Lower lobe of right lung (tissue), 2 donors: ENCODE data around the gene PCDHGB2. TPM values are rescaled to one million over a fixed set of nuclear protein-coding genes. Genes with fewer than 3 reads are reported as not detected.
A peak's percentile ranks its signal among the peaks of the same experiment; 100 is the strongest.
"Not testable (repeated sequence)": the region's sequence is repeated elsewhere in the genome, so short reads cannot be mapped to it uniquely, and the experiment has no call there.

Source experiments
- ATAC-seq, 2 donors: fragments of 200-7000 bp; cut with Tn5 transposase; one replicate each; pipeline ENCODE4 v1.9.1; 2020 to 2022; ENCODE audit warnings: mild to moderate bottlenecking in 2 of 2, moderate library complexity in 2 of 2
- DNase-seq: peaks from one replicate; pipeline ENCODE4 v3.0.0-alpha.2; 2020
- H3K27ac ChIP-seq: fragments of 200-600 bp; one replicate; pipeline ENCODE4 v1.8.0; 2022
- H3K27me3 ChIP-seq: fragments of 200-600 bp; one replicate; pipeline ENCODE4 v1.8.0; 2022; ENCODE audit warnings: low read depth
- H3K36me3 ChIP-seq: fragments of 200-600 bp; one replicate; pipeline ENCODE4 v1.8.0; 2022; ENCODE audit warnings: mild to moderate bottlenecking
- H3K4me1 ChIP-seq: fragments of 200-600 bp; one replicate; pipeline ENCODE4 v1.8.0; 2022
- H3K4me3 ChIP-seq: fragments of 200-600 bp; one replicate; pipeline ENCODE4 v1.8.0; 2022; ENCODE audit warnings: mild to moderate bottlenecking
- H3K9me3 ChIP-seq: fragments of 200-600 bp; one replicate; pipeline ENCODE4 v1.8.0; 2022
- intact Hi-C: fragments of 100-400 bp; cut with DNase I; formaldehyde crosslinking; loops from one replicate; pipeline ENCODE4 v1.11.0; 2022
- total RNA-seq: library from RNA; stranded (reverse); fragmentation: NEBNext Ultra II Directional; extraction: Animal tissue kit (Norgen Biotek cat#: 25700); gene quantifications from one replicate; pipeline ENCODE4 v1.2.1, GENCODE V29; 2021
- TF ChIP-seq, protein P1 (sequence below): fragments of 200-600 bp; IDR thresholded peaks from one replicate; pipeline ENCODE4 v1.8.0; 2022; ENCODE audit warnings: antibody characterized with exemption, mild to moderate bottlenecking
- donor health status: DM: no; HTN: yes; CAD: no; lungs with severe emphysema.

The PCDHGB2 gene
- total RNA-seq, 1 donor from 2014 or later: 3.7 TPM

DNA sequence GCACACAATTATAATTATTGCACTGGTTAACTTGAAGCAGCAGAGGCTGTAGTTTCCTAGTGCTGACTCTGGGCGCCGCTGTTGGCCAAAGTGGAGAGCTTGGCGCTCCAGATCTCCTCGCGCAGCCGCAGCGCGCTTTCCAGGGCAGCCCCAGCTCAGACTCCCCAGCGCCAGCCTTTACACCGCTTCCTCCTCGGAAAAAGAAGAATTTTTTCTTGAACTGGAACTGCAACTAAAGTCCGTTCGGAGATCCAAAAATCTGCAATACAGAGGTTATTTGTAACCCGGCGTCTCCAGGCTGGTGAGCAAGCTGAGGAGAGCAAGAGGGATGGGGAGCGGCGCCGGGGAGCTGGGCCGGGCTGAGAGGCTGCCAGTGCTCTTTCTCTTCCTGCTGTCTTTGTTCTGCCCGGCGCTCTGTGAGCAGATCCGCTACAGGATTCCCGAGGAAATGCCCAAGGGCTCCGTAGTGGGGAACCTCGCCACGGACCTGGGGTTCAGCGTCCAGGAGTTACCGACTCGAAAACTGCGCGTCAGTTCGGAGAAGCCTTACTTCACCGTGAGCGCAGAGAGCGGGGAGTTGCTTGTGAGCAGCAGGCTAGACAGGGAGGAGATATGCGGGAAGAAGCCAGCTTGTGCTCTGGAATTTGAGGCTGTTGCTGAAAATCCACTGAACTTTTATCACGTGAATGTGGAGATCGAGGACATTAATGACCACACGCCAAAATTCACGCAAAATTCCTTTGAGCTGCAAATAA, 27.9 kb downstream of the PCDHGB2 start, which contains the start of gene PCDHGB4:
Gene PCDHGB4 (plus strand): TSS at position 142 of the 755 bp plus-strand sequence. CDS start 187 bp downstream, at position 329.
- H3K4me1 ChIP-seq, H3K36me3 ChIP-seq, DNase-seq, intact Hi-C loops, H3K27ac ChIP-seq: not testable (repeated sequence)
- peak within 1 kb of the TSS; percentile 26 for H3K4me3 ChIP-seq
- ATAC-seq: peak; percentile 78 to 93
- TF ChIP-seq, protein P1, sequence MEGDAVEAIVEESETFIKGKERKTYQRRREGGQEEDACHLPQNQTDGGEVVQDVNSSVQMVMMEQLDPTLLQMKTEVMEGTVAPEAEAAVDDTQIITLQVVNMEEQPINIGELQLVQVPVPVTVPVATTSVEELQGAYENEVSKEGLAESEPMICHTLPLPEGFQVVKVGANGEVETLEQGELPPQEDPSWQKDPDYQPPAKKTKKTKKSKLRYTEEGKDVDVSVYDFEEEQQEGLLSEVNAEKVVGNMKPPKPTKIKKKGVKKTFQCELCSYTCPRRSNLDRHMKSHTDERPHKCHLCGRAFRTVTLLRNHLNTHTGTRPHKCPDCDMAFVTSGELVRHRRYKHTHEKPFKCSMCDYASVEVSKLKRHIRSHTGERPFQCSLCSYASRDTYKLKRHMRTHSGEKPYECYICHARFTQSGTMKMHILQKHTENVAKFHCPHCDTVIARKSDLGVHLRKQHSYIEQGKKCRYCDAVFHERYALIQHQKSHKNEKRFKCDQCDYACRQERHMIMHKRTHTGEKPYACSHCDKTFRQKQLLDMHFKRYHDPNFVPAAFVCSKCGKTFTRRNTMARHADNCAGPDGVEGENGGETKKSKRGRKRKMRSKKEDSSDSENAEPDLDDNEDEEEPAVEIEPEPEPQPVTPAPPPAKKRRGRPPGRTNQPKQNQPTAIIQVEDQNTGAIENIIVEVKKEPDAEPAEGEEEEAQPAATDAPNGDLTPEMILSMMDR: peak; percentile 37
- H3K9me3 ChIP-seq: peaks cover 84% of the 10 kb centered on the region
- H3K27me3 ChIP-seq: peaks cover 21% of the 10 kb centered on the region

DNA sequence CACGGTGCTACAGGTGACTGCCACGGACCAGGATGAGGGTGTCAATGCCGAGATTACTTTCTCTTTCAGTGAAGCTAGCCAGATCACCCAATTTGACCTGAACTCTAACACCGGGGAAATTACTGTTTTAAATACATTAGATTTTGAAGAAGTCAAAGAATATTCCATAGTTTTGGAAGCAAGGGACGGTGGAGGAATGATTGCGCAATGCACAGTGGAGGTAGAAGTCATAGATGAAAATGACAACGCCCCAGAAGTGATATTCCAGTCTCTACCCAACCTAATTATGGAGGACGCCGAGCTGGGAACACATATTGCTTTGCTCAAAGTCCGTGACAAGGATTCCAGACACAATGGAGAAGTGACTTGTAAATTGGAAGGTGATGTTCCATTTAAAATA, 28.9 kb downstream of the PCDHGB2 start:
- ATAC-seq (no peak), DNase-seq (no peak)
- H3K4me3 ChIP-seq: no peak overlapping the region
- H3K9me3 ChIP-seq: peaks cover 84% of the 10 kb centered on the region
- H3K27ac ChIP-seq: no peak overlapping the region
- H3K36me3 ChIP-seq: no peaks in the 10 kb centered on the region
- no peaks in the 10 kb centered on the region for H3K4me1 ChIP-seq
- intact Hi-C loops: no loop called here
- TF ChIP-seq, protein P1: no peak
- H3K27me3 ChIP-seq: peaks cover 23% of the 10 kb centered on the region

DNA sequence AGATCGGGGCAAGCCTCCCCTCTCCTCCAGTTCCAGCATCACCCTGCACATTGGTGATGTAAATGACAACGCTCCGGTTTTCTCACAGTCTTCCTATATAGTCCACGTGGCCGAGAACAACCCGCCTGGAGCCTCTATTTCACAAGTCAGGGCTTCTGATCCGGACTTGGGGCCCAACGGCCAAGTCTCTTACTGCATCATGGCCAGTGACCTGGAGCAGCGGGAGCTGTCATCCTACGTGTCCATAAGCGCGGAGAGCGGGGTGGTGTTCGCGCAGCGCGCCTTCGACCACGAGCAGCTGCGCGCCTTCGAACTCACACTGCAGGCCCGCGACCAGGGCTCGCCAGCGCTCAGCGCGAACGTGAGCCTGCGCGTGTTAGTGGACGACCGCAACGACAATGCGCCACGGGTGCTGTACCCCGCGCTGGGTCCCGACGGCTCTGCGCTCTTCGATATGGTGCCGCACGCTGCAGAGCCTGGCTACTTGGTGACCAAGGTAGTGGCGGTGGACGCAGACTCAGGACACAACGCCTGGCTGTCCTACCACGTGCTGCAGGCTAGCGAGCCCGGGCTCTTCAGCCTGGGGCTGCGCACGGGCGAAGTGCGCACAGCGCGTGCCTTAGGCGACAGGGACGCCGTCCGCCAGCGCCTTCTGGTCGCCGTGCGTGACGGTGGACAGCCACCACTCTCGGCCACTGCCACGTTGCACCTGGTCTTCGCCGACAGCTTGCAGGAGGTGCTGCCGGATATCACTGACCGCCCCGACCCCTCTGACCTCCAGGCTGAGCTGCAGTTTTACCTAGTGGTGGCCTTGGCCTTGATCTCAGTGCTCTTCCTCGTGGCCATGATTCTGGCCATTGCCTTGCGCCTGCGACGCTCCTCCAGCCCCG, 29.6 kb downstream of the PCDHGB2 start:
- no peak overlapping the region for H3K4me3 ChIP-seq
- DNase-seq: no peak

DNA sequence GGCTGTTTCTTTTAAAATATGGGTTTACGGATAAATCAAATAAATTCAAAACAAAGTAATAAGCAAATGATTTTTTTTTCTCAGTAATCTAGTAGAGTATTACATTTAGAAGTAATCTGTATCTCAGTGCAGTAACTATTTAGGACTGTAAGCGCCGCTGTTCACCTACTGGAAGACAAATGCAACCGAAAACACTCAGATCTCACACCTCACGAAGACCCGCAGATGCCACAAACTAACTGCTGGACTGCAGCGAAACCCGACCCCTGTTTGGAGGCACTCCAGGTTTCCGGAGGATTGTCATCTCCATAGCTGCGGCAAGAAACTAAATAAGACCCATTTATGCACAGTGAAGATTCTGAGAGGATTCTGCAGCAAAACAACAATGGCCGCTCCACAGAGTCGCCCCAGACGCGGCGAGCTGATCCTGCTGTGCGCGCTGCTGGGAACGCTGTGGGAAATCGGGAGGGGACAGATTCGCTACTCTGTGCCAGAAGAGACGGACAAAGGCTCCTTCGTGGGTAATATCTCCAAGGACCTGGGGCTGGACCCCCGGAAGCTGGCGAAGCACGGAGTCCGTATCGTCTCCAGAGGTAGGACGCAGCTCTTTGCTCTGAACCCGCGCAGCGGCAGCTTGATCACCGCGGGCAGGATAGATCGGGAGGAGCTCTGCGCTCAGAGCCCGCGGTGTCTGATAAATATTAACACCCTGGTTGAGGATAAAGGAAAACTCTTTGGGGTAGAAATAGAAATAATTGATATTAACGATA, 32.8 kb downstream of the PCDHGB2 start, which contains the start of gene PCDHGA8:
Gene PCDHGA8 (plus strand): TSS at position 205 of the 770 bp plus-strand sequence. CDS start 181 bp downstream, at position 386.
- Histone ChIP-seq H3K27me3 (peaks cover 48% of the 10 kb centered on the region), H3K27ac (no peak within 1 kb of the TSS), H3K9me3 (peaks cover 77% of the 10 kb centered on the region), H3K4me1 (no peaks in the 10 kb centered on the region), H3K4me3 (no peak within 1 kb of the TSS), H3K36me3 (no peaks in the 10 kb centered on the region)
- ATAC-seq (no peak), DNase-seq (no peak)
- intact Hi-C loops: no loop called here
- TF ChIP-seq, protein P1: no peak

More for the DNA sequence above, 29.6 kb downstream of the PCDHGB2 start:
- Histone ChIP-seq H3K27ac (no peak overlapping the region), H3K4me1 (no peaks in the 10 kb centered on the region), H3K9me3 (peaks cover 83% of the 10 kb centered on the region), H3K27me3 (peaks cover 27% of the 10 kb centered on the region), H3K36me3 (no peaks in the 10 kb centered on the region)
- ATAC-seq: no peak
- TF ChIP-seq, protein P1: no peak
- intact Hi-C loops: no loop called here

DNA sequence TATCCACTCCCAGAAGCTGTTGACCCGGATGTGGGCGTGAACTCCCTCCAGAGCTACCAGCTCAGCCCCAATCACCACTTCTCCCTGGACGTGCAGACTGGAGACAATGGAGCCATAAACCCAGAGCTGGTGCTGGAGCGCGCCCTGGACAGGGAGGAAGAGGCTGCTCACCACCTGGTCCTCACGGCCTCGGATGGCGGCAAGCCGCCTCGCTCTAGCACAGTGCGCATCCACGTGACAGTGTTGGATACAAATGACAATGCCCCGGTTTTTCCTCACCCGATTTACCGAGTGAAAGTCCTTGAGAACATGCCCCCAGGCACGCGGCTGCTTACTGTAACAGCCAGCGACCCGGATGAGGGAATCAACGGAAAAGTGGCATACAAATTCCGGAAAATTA, 33.5 kb downstream of the PCDHGB2 start:
- DNase-seq: no peak
- peaks cover 48% of the 10 kb centered on the region for H3K27me3 ChIP-seq

DNA sequence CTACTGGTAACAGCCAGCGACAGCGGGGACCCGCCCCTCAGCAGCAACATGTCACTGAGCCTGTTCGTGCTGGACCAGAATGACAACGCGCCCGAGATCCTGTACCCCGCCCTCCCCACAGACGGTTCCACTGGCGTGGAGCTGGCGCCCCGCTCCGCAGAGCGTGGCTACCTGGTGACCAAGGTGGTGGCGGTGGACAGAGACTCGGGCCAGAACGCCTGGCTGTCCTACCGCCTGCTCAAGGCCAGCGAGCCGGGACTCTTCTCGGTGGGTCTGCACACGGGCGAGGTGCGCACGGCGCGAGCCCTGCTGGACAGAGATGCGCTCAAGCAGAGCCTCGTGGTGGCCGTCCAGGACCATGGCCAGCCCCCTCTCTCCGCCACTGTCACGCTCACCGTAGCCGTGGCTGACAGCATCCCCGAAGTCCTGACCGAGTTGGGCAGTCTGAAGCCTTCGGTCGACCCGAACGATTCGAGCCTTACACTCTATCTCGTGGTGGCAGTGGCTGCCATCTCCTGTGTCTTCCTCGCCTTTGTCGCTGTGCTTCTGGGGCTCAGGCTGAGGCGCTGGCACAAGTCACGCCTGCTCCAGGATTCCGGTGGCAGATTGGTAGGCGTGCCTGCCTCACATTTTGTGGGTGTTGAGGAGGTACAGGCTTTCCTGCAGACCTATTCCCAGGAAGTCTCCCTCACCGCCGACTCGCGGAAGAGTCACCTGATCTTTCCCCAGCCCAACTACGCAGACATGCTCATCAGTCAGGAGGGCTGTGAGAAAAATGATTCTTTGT, 34.8 kb downstream of the PCDHGB2 start:
- H3K27me3 ChIP-seq: peaks cover 53% of the 10 kb centered on the region
- H3K4me1 ChIP-seq, intact Hi-C loops, H3K27ac ChIP-seq, DNase-seq, H3K36me3 ChIP-seq, ATAC-seq, H3K4me3 ChIP-seq: not testable (repeated sequence)
- peaks cover 77% of the 10 kb centered on the region for H3K9me3 ChIP-seq

More for the DNA sequence above, 33.5 kb downstream of the PCDHGB2 start:
- intact Hi-C loops: no loop called here
- TF ChIP-seq, protein P1: no peak
- Histone ChIP-seq H3K36me3 (no peaks in the 10 kb centered on the region), H3K4me1 (no peaks in the 10 kb centered on the region), H3K4me3 (no peak overlapping the region), H3K27ac (no peak overlapping the region), H3K9me3 (peaks cover 79% of the 10 kb centered on the region)
- no peak for ATAC-seq
